HepG2 (cell line): Measurements from ENCODE around the gene GGT7. TPM values are rescaled to one million over a fixed set of nuclear protein-coding genes. Genes with fewer than 3 reads are reported as not detected.

Source experiments
- ATAD3A ChIP-seq: sonication (generic); formaldehyde crosslinking; IDR thresholded peaks from 2 replicates; pipeline ENCODE4 v1.4.0; 2020; ENCODE audit warnings: missing genetic modification reagents
- KAT2B ChIP-seq: fragments of 150-350 bp; IDR thresholded peaks from 2 replicates; pipeline ENCODE4 v1.6.1; 2014; ENCODE audit warnings: low read depth, low read length, borderline replicate concordance
- KLF9 ChIP-seq: IDR thresholded peaks from 2 replicates; pipeline ENCODE4 v1.6.1; 2016; ENCODE audit warnings: low read depth
- MAZ ChIP-seq, 2 experiments: sonication (generic) in 1 of 2; formaldehyde crosslinking in 1 of 2; IDR thresholded peaks; 2 replicates each; pipeline versions ENCODE4 v1.5.0 to v1.6.1; 2012 to 2020; ENCODE audit warnings: low read depth in 2 of 2, mild to moderate bottlenecking in 2 of 2, borderline replicate concordance in 1 of 2, improper control_type of control experiment in 1 of 2, low read length in 1 of 2, missing genetic modification reagents in 1 of 2, moderate library complexity in 1 of 2
- RAD21 ChIP-seq: fragments of 450-650 bp; formaldehyde crosslinking; IDR thresholded peaks from 2 replicates; pipeline ENCODE4 v1.5.0; 2020; ENCODE audit warnings: mild to moderate bottlenecking
- SP4 ChIP-seq: sonication (generic); formaldehyde crosslinking; IDR thresholded peaks from 2 replicates; pipeline ENCODE4 v1.8.1; 2023; ENCODE audit warnings: mild to moderate bottlenecking, missing genetic modification reagents
- SRSF4 ChIP-seq: fragments of 200-400 bp; formaldehyde crosslinking; IDR thresholded peaks from one replicate; pipeline ENCODE4 v1.6.1; 2018; ENCODE audit warnings: mild to moderate bottlenecking, low read depth, low read length, moderate library complexity; ENCODE audit not compliant: poor library complexity, severe bottlenecking
- THAP8 ChIP-seq: sonication (generic); formaldehyde crosslinking; IDR thresholded peaks from 2 replicates; pipeline ENCODE4 v1.5.1; 2020; ENCODE audit warnings: missing genetic modification reagents, mild to moderate bottlenecking, borderline replicate concordance
- U2AF1 ChIP-seq: fragments of 200-400 bp; formaldehyde crosslinking; optimal IDR thresholded peaks from 2 replicates; pipeline ENCODE3; 2017; ENCODE audit warnings: mild to moderate bottlenecking, low read depth, low read length
- ZNF18 ChIP-seq: sonication (generic); formaldehyde crosslinking; IDR thresholded peaks from 2 replicates; pipeline ENCODE4 v1.8.0; 2022; ENCODE audit warnings: mild to moderate bottlenecking, missing genetic modification reagents; ENCODE audit not compliant: insufficient replicate concordance
- ZNF235 ChIP-seq: sonication (generic); formaldehyde crosslinking; IDR thresholded peaks from 2 replicates; pipeline ENCODE4 v1.8.1; 2023; ENCODE audit warnings: mild to moderate bottlenecking, missing genetic modification reagents, borderline replicate concordance
- ZNF557 ChIP-seq: sonication (generic); formaldehyde crosslinking; IDR thresholded peaks from 2 replicates; pipeline ENCODE4 v1.4.0; 2020; ENCODE audit warnings: missing genetic modification reagents
- ZNF713 ChIP-seq: sonication (generic); formaldehyde crosslinking; IDR thresholded peaks from 2 replicates; pipeline ENCODE4 v1.4.0; 2020; ENCODE audit warnings: mild to moderate bottlenecking, missing genetic modification reagents
- ZNF737 ChIP-seq: sonication (generic); formaldehyde crosslinking; IDR thresholded peaks from 2 replicates; pipeline ENCODE4 v1.5.0; 2020; ENCODE audit warnings: missing genetic modification reagents, mild to moderate bottlenecking, borderline replicate concordance
- ZNF841 ChIP-seq: sonication (generic); formaldehyde crosslinking; IDR thresholded peaks from 2 replicates; pipeline ENCODE4 v1.8.1; 2023; ENCODE audit warnings: missing genetic modification reagents, borderline replicate concordance
- polyA plus RNA-seq, 8 experiments: library from polyadenylated mRNA; depleted of rRNA in 3 of 8; stranded (reverse) in 7 of 8; unstranded in 1 of 8; fragments of >200 nt; fragmentation: Illumina TruSeq in 4 of 8; extraction: Trizol in 4 of 8; gene quantifications; 2 replicates each; pipeline versions ENCODE4 v1.2.1 to v1.2.3, GENCODE V29; 2011 to 2016; ENCODE audit warnings: low read depth in 4 of 8, missing spikeins in 1 of 8, mixed read lengths in 1 of 8; ENCODE audit not compliant: insufficient read depth in 1 of 8
- total RNA-seq, 5 experiments: library from RNA; depleted of rRNA; stranded (reverse); fragments of >200 nt; fragmentation: Illumina TruSeq; extraction: Trizol; gene quantifications; 2 replicates each; pipeline ENCODE4 v1.2.3, GENCODE V29; 2016; ENCODE audit warnings: low read depth in 1 of 5
- TF ChIP-seq, protein P1 (sequence below): sonication (generic); formaldehyde crosslinking; conservative IDR thresholded peaks from 2 replicates; pipeline ENCODE4 v1.5.0; 2020; ENCODE audit warnings: missing genetic modification reagents

The GGT7 gene
- total and polyA plus RNA-seq, 2 of the 13 experiments (the other 11 are each of a cell fraction or from before 2014, with no cell fraction given), result 6.6 to 23.0 TPM

DNA sequence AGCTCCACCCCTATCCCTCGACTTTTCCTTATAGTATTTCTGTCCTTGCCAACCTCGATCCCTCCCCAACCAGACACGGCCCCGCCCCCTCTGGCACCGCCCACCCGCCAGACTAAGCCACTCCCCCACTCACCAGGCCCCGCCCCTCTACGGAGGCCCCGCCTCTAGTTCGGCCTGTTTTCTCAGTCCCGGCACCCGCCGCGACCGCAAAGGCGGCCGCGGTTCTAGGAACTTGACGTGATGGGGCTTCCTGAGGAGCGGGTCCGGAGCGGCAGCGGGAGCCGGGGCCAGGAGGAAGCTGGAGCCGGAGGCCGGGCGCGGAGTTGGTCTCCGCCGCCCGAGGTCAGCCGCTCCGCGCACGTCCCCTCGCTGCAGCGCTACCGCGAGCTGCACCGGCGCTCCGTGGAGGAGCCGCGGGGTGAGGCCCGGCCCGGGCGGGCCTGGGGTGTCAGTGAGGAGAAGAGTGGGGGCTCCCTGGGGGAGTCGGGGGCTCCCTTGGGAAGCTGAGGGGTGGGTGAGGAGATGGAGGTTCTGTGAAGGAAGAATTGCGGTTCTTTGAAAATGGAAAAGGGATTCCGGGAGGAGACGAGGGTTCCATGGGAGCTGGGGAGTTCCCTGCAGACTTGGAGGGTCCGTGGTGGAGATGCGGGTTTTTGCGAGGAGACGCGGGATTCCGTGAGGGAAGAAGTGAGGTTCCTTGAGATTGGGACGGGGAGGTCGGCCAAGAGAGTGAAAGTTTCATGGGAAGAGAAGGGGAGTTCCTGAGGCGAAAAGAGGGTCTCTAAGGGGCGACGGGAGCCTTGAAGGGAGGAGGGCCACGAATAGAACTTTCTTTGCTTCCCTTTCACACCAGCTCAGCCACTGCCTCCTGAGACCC, 4.0 kb upstream of the GGT7 start, which contains the start of gene ACSS2 (continued):
- TF ChIP-seq ZNF737 (CRISPR knock-in tag) (no peak), U2AF1 (no peak), KLF9 (no peak), SP4 (CRISPR knock-in tag) (peak; percentile 80; the same call in 1 of the 2 replicates), ZNF841 (CRISPR knock-in tag) (no peak), SRSF4 (no peak), ZNF235 (CRISPR knock-in tag) (peak; percentile 68; the same call in 1 of the 2 replicates), ZNF557 (0 out of 2 replicates have a peak, but pooled peaks have one; percentile 5), ZNF713 (peak; percentile 24; the same call in 1 of the 2 replicates), MAZ (IDR thresholded peaks at IDR 0.05; ENCODE audit: borderline replicate concordance, low read depth, low read length) (no peak), MAZ (CRISPR knock-in tag; IDR thresholded peaks at IDR 0.05; ENCODE audit: low read depth) (peak; percentile 72; the same call in 1 of the 2 replicates), KAT2B (no peak), THAP8 (no peak; the same call in 1 of the 2 replicates), RAD21 (CRISPR knock-in tag) (peak; percentile 65), ZNF18 (CRISPR knock-in tag) (peak; percentile 84), ATAD3A (CRISPR knock-in tag) (no peak)
- TF ChIP-seq, protein P1, sequence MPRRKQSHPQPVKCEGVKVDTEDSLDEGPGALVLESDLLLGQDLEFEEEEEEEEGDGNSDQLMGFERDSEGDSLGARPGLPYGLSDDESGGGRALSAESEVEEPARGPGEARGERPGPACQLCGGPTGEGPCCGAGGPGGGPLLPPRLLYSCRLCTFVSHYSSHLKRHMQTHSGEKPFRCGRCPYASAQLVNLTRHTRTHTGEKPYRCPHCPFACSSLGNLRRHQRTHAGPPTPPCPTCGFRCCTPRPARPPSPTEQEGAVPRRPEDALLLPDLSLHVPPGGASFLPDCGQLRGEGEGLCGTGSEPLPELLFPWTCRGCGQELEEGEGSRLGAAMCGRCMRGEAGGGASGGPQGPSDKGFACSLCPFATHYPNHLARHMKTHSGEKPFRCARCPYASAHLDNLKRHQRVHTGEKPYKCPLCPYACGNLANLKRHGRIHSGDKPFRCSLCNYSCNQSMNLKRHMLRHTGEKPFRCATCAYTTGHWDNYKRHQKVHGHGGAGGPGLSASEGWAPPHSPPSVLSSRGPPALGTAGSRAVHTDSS (CRISPR knock-in tag), result no peak
